HT-29 (cell line): ENCODE measurements around the gene MEN1. TPM values are rescaled to one million over a fixed set of nuclear protein-coding genes. Genes with fewer than 3 reads are reported as not detected.
A peak's percentile ranks its signal among the peaks of the same experiment; 100 is the strongest.
"Not testable (repeated sequence)": the region's sequence is repeated elsewhere in the genome, so short reads cannot be mapped to it uniquely, and the experiment has no call there.

ENCODE experiments used
- DNase-seq: peaks from one replicate; pipeline ENCODE4 v3.0.0-alpha.2; 2015; ENCODE audit warnings: low spot score
- total RNA-seq: library from RNA; depleted of rRNA; stranded (reverse); fragments of >200 nt; shearing (Covaris generic); gene quantifications from 2 replicates; pipeline ENCODE4 v1.2.3, GENCODE V29; 2014

Gene MEN1
- total RNA-seq, 1 experiment from 2014 or later = 35.1 TPM

GRCh38 chr11:64845776-64846129, 35.4 kb upstream of the MEN1 start:
- not testable (repeated sequence) for DNase-seq

DNA sequence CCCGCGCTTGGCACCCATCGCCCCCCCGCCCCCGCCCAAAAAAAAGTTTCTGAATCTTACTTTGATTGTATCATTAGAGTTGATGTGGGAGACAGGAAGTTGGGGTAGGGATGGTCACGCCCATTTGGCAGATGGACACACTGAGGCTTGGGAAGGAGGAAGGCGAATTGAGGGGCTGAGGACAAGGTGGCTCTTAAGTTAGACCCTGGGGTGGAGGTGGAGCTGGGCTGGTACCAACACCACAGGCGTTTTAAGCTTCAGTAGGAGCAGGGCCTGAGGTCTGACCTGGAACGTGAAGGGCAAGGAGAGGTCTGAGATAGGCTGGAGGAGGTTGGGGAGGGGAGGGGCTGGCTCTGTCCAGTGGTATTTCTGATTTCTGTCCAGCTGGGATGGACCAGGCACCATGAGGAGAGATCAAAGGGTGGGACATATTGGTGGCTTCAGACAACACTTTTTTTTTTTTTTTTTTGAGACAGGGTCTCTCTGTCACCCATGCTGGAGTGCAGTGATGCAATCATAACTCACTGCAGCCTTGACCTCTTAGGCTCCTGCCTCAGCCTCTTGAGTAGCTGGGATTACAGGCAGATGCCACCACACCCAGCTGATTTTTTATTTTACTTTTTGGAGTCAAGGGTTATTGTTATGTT, 34.9 kb upstream of the MEN1 start:
- DNase-seq = no peak

DNA sequence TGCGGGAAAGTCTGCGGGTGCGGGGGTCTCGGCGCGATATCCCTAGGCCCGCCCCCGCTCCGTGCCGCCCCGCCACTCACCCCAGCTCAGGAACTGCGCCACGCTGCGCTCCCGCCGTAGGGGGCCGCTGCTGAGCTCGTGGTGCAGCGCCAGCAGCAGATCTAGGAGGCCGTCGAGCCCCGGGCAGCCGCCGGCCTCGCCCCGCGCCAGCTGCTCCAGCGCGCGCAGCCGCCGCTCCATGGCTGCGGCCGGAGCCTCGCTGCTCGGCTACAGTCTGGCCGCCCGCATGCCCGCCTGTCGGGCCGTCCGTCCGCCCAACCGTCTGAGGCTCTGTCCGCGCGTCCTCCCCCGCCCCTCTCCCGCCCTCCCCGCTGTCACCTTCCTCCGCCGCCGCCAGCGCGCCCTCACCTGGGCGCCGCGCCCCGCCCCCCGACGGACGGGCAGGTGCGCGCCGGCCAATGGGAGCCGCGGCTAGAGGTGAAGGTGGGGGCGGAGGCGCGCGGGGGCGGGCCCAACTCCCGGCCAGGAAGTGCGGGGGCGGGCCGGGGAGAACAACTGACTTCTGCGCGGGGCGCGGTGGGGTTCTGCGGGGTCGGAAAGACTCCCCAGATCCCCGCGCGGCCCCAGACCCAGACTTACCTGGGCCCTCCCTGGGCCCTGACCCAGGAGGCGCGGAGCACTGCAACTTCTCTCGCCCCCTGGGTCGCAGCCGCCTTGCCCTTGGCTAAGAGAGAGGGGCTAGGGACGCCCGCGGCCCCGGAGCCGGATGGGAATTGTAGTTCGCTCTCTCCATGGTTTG, 34.2 kb upstream of the MEN1 start, which contains the start of gene CDC42BPG:
TSS of gene CDC42BPG (minus strand) at position 324 of the 799 bp plus-strand sequence. CDS start at position 240, 84 bp downstream.
- peak; percentile 93 for DNase-seq

DNA sequence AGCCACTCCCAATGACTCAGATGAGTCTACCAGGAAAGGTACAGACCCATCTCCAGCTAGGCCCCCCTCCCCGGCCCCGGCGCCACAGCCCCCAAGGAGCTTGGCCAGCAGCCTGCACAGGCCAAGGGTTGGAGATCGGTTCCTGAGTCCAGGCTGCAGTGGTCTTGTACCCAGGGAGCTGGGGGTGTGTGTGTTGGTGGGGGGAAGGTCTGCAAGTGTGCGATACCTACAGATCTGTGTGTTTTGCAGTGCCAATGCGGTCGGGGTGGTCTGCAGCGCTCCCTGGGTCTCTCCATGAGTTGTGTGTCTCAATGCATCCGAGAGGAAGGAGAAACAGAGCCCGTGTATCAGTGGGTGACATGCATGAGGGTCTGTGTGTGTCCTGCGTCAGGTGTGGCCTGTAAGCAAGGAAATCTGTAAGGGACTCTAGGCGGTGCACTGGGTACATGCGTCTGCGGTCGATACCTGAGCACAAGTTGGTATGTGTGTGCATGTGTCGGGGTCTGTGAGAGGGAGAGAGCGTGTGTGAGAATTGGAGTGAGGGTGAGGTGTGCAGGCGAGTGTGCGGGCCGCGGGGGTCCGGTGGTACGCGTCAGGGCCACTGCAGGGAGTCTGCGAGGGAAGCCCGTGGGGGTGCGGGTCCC, 33.5 kb upstream of the MEN1 start:
- DNase-seq = peak; percentile 50

GRCh38 chr11:64842851-64843685, 32.7 kb upstream of the MEN1 start:
- DNase-seq = peak; percentile 85

DNA sequence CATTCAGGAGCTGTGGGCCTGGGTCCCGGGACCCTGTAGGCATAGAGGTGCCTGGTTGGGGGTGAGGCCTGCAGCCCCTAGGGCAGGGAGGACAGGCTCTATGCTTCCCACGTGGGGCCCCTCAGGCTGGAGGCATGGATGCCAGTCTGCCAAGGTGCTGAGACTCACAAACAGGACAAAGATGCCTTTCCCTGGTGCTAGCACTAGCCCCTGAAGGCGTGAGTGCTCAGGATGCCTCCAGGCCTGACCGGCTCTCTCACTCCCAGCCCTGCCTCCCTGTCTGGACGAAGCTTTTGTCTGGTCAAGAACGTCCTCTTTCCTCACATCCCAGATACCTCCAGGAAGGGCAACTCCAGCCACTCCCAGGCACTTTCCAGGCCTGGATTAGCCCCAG, 32.0 kb upstream of the MEN1 start:
- DNase-seq = peak; percentile 60

GRCh38 chr11:64841592-64842365, 31.4 kb upstream of the MEN1 start:
- DNase-seq = no peak

- DNase-seq = no peak
Measured at GRCh38 chr11:64839887-64840782, 29.8 kb upstream of the MEN1 start.

DNA sequence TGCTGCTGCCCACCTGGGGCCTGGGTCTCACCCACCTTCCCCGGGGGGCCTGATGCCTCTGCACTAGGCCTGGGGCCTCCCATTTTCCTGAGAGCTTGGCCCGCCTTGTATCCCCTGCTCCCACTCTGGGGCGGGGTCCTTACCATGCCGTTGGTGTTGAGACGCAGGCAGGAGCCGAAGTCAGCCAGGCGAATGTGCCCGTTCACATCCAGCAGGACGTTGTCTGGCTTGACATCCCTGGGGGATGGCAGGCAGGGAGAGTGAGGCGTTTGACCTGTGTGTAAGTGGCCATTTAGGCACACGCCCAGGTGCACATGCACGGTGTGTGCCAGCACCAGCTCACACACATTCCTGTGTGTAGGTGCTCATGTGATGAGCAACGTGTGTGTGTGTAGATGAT, 29.0 kb upstream of the MEN1 start:
- no peak for DNase-seq

- DNase-seq = no peak
Measured at GRCh38 chr11:64838600-64839334, 28.4 kb upstream of the MEN1 start.

DNA sequence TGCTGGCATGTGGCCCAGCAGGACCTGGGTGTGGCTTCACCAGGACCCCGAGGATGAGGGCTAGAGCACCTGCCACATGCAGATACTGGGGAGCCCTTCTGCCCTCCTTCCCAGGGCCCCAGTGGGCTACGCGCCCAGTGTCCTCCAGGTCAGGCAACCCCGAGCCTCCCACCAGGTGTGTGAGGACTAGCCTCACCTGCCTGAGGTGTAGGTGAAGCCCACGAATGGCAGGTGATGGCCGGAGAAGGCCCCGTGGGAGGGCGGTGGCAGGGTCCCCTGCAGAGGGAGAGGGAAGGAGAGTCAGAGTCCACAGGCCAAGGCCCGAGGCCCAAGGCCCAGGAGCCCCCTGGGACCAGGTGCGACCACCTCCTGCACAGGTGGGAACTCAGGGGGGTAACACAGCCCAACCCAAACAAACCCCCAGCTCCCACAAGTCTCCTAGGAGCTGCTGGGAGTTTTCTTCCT, 27.6 kb upstream of the MEN1 start:
- no peak for DNase-seq

DNA sequence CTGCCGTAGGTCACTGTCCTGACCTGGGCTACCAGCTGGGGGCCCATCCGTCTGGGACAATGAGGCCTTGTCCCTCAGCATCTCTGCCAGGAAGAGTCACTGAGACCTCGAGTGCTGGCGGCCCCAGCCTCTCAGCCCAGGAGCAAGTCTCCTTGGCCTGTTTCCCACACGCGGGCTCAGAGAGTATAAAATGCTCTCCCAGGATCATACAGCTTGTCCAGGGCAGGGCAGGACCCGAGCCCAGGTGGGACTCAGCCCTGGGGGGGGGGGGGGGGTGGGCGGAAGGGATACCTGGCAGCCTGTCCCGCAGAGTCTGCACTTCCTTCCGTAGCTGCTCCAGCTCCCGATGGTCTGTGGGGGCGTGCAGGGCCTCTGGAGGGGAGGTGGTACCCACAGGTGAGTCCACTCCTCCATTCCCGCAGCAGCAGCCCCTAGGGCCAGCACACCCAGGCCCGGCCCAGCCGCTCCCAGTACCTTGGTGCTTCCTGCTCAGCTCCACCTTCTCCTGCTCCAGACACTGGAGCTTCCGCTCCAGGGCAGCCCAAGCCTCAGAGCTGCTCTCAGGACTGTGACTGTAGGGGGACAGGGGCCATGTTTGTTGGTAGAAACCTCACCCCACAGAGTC, 26.2 kb upstream of the MEN1 start:
- DNase-seq = no peak

DNA sequence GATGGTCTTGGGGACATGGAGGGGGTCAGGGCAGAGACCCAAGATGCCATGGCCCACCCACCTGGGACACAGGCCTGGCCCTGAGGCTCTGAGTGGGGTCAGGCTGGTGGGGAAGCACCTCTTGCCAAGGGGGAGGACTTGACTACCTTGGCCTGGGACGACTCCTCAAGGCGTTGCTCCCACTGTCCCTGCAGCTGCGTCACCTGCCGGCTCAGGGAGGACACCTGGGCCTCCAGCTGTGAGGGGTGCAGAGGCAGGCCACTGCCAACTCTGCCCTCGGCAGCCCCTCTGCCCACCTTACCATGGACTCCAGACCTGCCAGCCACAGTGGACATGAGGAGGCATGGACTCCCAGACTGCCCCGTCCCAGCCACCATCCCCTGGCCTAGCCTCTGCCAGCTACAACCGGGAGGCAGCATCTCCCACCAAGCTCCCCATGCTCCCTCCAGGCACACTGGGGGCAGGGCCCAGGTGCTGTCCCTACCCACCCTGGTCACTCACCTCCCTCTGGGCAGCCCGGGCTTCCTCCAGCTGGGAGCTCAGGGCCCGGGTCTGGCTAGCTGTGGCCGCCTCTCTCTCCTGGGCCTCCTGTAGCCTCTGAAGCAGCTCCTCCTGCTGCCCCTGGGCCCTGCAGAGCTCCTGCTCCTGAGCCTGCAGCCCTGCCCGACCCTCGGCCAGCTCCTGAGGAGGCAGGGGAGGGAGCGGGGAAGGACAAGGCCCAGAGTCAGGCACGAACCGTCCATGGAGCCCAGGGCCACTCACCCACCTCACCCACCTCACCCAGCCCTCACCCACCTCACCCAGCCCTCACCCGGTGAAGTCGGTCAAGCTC, 25.5 kb upstream of the MEN1 start:
- DNase-seq = no peak

- DNase-seq = peak; percentile 93
Measured at GRCh38 chr11:64834723-64835615, 24.6 kb upstream of the MEN1 start.

DNA sequence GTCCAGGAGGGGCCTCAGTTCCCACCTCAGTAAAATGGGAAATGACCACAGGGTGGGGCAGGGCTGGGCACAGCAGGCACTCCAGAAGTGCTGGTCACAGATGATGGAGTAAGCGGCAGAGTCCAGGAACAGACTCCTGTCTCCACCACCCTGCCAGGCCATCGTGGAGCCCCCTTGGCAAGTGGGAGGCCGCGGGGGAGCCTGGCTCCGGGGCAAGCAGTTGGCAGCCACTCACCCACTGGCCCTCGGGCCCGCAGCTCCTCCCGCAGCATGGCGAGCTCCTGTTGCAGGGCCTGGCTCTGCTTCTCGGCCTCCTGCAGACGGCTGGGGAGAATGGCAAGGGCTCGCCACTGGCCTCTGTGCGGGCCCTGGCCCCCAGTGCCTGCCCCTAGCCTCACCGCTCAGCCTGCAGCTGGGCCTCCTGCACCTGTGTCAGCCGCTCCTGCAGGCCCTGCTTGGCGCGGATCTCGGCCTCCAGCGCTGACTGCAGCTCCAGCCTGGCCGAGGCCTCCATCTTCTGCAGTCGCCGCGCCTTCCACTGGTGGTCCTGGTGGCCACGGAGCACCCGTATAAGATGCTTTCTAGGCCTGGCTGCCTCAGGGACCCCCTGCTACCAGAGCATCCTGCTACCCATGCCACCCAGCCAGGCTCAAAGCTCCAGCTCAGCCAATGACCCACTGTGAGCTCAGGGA, 23.8 kb upstream of the MEN1 start:
- DNase-seq = no peak

GRCh38 chr11:64833509-64833908, 23.2 kb upstream of the MEN1 start:
- DNase-seq = no peak
